Kidney (tissue), 14 donors: ENCODE measurements around the gene MAMLD1. TPM values are rescaled to one million over a fixed set of nuclear protein-coding genes. Genes with fewer than 3 reads are reported as not detected.

Experiments
- DNase-seq, 5 donors: peaks; one replicate each; pipeline ENCODE4 v3.0.0-alpha.2; 2013 to 2020
- FAIRE-seq: peaks from 2 replicates; lab custom pipeline; 2012; peaks lifted over from hg19 to GRCh38; lab: Jason Lieb, UNC
- H3K27ac ChIP-seq, 2 donors: one replicate each; pipeline ENCODE4 v1.7.0; 2013; ENCODE audit warnings: low read depth in 2 of 2, low read length in 2 of 2, inconsistent platforms in 1 of 2
- H3K27me3 ChIP-seq: one replicate; pipeline ENCODE4 v1.7.1; 2013; ENCODE audit warnings: low read length, inconsistent platforms; ENCODE audit not compliant: control insufficient read depth, insufficient read depth
- H3K36me3 ChIP-seq, 3 donors: one replicate each; pipeline versions ENCODE4 v1.7.0 to v1.7.1; 2013; ENCODE audit warnings: low read length in 3 of 3, control low read depth in 1 of 3, inconsistent platforms in 1 of 3; ENCODE audit not compliant: insufficient read depth in 3 of 3, control insufficient read depth in 2 of 3
- H3K4me1 ChIP-seq, 3 donors: one replicate each; pipeline versions ENCODE4 v1.7.0 to v1.7.1; 2013; ENCODE audit warnings: low read length in 3 of 3, inconsistent platforms in 1 of 3, low read depth in 1 of 3; ENCODE audit not compliant: control insufficient read depth in 2 of 3, insufficient read depth in 2 of 3
- H3K4me3 ChIP-seq, 3 donors: one replicate each; pipeline versions ENCODE4 v1.7.0 to v1.8.1; 2013; ENCODE audit warnings: low read length in 3 of 3, control low read depth in 1 of 3, inconsistent platforms in 1 of 3
- H3K9ac ChIP-seq, 3 donors: one replicate each; pipeline versions ENCODE4 v1.7.0 to v1.7.1; 2013; ENCODE audit warnings: low read length in 3 of 3, control low read depth in 1 of 3, inconsistent platforms in 1 of 3
- H3K9me3 ChIP-seq, 3 donors: one replicate each; pipeline versions ENCODE4 v1.7.0 to v1.7.1; 2013; ENCODE audit warnings: low read length in 3 of 3, control low read depth in 1 of 3, inconsistent platforms in 1 of 3; ENCODE audit not compliant: control insufficient read depth in 2 of 3, insufficient read depth in 1 of 3
- intact Hi-C: fragments of 100-400 bp; cut with DNase I; formaldehyde crosslinking; loops from one replicate; pipeline ENCODE4 v1.11.1; 2022
- polyA plus RNA-seq: library from polyadenylated mRNA; stranded (reverse); fragments of 350-450 nt; fragmentation: Illumina TruSeq; extraction: RNeasy Lipid Tissue Mini Kit (QIAGEN cat#74804); gene quantifications from one replicate; pipeline ENCODE4 v1.2.3, GENCODE V29; 2014; ENCODE audit warnings: low read depth, low replicate concordance; ENCODE audit not compliant: insufficient read depth
- total RNA-seq: library from RNA; stranded (reverse); fragmentation: NEBNext Ultra II Directional; extraction: Animal tissue kit (Norgen Biotek cat#: 25700); gene quantifications from one replicate; pipeline ENCODE4 v1.2.1, GENCODE V29; 2021
- TF ChIP-seq, protein P1 (sequence below): IDR thresholded peaks from 3 replicates; pipeline ENCODE4 v1.5.1; 2012; ENCODE audit warnings: mild to moderate bottlenecking, moderate library complexity, borderline replicate concordance; ENCODE audit not compliant: insufficient read depth; ENCODE audit errors: extremely low read depth
- donor health status: control.
- donor health status: control.
- donor health status: control.
- donor health status: control.
- donor health status: control.
- donor health status: DM: yes; HTN: yes; CAD: no.
- donor health status: Normal renal cell carcinoma (clear cell type).

The MAMLD1 gene
- total and polyA plus RNA-seq, 2 donors from 2014 or later: 1.4 to 6.5 TPM

GRCh38 chrX:150495496-150495895 is 132.4 kb downstream of the MAMLD1 start:
- no peak overlapping the region for H3K27ac ChIP-seq
- no peak for DNase-seq
- H3K9me3 ChIP-seq: no peaks in the 10 kb centered on the region
- FAIRE-seq: no peak
- no peaks in the 10 kb centered on the region for H3K36me3 ChIP-seq
- intact Hi-C loops: no loop called here
- TF ChIP-seq, protein P1, sequence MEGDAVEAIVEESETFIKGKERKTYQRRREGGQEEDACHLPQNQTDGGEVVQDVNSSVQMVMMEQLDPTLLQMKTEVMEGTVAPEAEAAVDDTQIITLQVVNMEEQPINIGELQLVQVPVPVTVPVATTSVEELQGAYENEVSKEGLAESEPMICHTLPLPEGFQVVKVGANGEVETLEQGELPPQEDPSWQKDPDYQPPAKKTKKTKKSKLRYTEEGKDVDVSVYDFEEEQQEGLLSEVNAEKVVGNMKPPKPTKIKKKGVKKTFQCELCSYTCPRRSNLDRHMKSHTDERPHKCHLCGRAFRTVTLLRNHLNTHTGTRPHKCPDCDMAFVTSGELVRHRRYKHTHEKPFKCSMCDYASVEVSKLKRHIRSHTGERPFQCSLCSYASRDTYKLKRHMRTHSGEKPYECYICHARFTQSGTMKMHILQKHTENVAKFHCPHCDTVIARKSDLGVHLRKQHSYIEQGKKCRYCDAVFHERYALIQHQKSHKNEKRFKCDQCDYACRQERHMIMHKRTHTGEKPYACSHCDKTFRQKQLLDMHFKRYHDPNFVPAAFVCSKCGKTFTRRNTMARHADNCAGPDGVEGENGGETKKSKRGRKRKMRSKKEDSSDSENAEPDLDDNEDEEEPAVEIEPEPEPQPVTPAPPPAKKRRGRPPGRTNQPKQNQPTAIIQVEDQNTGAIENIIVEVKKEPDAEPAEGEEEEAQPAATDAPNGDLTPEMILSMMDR: no peak
- no peaks in the 10 kb centered on the region for H3K4me1 ChIP-seq
- H3K9ac ChIP-seq: no peak overlapping the region
- H3K27me3 ChIP-seq: no peaks in the 10 kb centered on the region
- H3K4me3 ChIP-seq: no peak overlapping the region

- no peaks in the 10 kb centered on the region for H3K36me3 ChIP-seq
- H3K27ac ChIP-seq: no peak overlapping the region
- H3K4me3 ChIP-seq: no peak overlapping the region
- H3K9me3 ChIP-seq: no peaks in the 10 kb centered on the region
- intact Hi-C loops: no loop called here
- no peaks in the 10 kb centered on the region for H3K27me3 ChIP-seq
- H3K4me1 ChIP-seq: no peaks in the 10 kb centered on the region
- FAIRE-seq (no peak), DNase-seq (no peak)
- no peak overlapping the region for H3K9ac ChIP-seq
- TF ChIP-seq, protein P1: no peak
Measured at GRCh38 chrX:150499240-150499639, 136.1 kb downstream of the MAMLD1 start.

DNA sequence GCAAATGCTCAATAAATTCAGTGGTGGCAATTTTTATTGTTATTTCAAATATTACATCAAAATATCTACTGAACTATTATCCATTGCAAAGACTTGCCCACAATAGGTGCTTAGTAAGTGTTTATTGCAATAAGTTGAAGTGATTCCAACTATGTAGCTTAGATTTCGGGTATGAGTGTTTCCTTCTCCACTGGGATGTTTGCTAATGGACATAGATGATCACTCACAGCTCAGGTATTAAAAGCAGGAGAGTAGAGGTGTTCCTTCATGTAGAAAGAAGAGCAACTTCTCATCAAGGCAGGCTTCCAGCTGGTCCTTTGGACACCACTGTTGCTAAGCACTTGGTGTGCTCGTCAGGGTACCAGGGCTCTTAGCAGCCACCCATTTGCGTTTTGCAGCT is 139.0 kb downstream of the MAMLD1 start:
- H3K4me3 ChIP-seq: no peak overlapping the region
- H3K4me1 ChIP-seq: peaks cover 0 to 4% (median 0%) of the 10 kb centered on the region in 3 donors
- H3K9me3 ChIP-seq: no peaks in the 10 kb centered on the region
- no peaks in the 10 kb centered on the region for H3K36me3 ChIP-seq
- no peaks in the 10 kb centered on the region for H3K27me3 ChIP-seq
- TF ChIP-seq, protein P1: no peak
- intact Hi-C loops: no loop called here
- H3K27ac ChIP-seq: no peak overlapping the region
- FAIRE-seq (no peak), DNase-seq (no peak)
- H3K9ac ChIP-seq: no peak overlapping the region
